ENCODE measurements around the gene MIDN. TPM values are rescaled to one million over a fixed set of nuclear protein-coding genes. Genes with fewer than 3 reads are reported as not detected.

The MIDN gene
- total RNA-seq, 4 donors from 2014 or later, result 89.0 to 153 (median 105) TPM

DNA sequence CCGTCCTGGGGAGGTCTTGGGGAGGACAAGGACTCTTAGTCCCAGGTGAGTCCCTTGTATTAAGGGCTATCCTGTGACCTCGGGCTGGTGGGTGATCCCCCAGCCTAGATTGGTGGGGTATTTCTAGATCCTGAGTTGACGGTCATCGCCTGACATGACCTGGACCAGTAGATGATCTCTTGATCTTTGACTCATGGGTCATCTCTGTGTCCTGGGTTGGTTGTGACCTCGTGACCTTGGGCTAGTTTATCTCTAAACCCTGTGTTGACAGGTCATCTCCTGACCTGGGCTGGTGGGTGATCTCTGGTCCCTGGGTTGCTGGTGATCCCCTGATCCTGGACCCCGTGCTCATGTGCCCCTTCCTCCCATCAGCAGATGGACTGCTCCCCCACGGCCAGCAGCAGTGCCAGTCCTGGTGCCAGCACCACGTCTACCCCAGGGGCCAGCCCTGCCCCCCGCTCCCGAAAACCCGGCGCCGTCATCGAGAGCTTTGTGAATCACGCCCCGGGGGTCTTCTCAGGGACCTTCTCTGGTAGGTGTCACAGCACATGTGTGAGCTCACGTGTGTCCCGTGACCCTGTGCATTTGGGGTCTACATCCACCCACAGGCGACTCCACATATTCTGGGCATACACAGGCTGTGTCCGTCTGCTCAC, 6.3 kb downstream of the MIDN start:
- DNase-seq (ENCODE audit: low spot score in 2 of 2), result peak in 1 of 2 donors; percentile 81
- Histone ChIP-seq H3K36me3 (peaks cover 67% of the 10 kb centered on the region), H3K9me3 (no peaks in the 10 kb centered on the region), H3K4me1 (peaks cover 82% of the 10 kb centered on the region), H3K4me3 (peak overlapping the region; percentile 92), H3K27me3 (no peaks in the 10 kb centered on the region), H3K27ac (peak overlapping the region; percentile 99)
- WGBS, result 82% methylated on average over 12 of the region's 20 CpGs
- no peak for TF ChIP-seq POLR2A (IDR thresholded peaks at IDR 0.05)
- TF ChIP-seq, protein P1, sequence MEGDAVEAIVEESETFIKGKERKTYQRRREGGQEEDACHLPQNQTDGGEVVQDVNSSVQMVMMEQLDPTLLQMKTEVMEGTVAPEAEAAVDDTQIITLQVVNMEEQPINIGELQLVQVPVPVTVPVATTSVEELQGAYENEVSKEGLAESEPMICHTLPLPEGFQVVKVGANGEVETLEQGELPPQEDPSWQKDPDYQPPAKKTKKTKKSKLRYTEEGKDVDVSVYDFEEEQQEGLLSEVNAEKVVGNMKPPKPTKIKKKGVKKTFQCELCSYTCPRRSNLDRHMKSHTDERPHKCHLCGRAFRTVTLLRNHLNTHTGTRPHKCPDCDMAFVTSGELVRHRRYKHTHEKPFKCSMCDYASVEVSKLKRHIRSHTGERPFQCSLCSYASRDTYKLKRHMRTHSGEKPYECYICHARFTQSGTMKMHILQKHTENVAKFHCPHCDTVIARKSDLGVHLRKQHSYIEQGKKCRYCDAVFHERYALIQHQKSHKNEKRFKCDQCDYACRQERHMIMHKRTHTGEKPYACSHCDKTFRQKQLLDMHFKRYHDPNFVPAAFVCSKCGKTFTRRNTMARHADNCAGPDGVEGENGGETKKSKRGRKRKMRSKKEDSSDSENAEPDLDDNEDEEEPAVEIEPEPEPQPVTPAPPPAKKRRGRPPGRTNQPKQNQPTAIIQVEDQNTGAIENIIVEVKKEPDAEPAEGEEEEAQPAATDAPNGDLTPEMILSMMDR (IDR thresholded peaks at IDR 0.05), result no peak
- TF ChIP-seq EP300 (IDR thresholded peaks at IDR 0.05), result no peak
- no peak for TF ChIP-seq POLR2AphosphoS5 (IDR thresholded peaks at IDR 0.05)

DNA sequence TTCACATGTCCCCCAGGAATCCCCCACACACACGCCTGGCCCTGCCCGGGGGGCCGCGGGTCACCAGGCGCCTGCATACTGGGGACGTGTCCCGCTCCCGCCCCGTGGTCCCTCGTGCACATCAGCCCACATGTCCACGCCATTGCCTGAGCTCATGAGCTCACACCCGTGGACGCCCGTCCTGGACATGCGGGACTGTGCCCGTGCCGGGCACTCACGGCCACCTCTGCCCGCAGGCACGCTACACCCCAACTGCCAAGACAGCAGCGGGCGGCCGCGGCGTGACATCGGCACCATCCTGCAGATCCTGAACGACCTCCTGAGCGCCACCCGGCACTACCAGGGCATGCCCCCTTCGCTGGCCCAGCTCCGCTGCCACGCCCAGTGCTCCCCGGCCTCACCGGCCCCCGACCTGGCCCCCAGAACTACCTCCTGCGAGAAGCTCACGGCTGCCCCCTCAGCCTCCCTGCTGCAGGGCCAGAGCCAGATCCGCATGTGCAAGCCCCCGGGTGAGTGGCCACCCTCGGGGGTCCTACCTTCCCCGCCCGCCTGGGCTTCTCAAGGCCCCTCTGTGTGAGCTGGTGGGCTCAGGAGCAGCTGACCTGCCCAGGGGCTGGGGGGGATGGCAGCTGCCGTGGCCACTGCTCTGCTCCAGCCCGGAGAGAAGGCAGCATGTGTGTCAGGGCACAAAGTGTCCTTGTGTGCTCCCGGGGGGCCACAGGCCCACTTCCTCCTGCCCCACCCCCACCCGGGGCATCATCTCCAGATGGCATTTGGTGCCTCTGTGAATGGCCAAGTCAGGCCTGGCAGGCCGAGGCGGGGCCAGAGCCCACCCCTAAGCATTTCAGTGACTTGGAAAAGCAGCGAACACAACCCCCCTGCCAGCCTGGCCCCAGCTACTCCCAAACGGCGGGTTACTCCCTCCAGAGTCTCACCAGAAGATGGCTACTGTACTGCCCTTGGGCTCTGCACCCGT, 7.1 kb downstream of the MIDN start:
- WGBS, result 81% methylated on average over 19 of the region's 52 CpGs
- H3K36me3 ChIP-seq, result peaks cover 60% of the 10 kb centered on the region
- no peaks in the 10 kb centered on the region for H3K27me3 ChIP-seq
- TF ChIP-seq EP300 (IDR thresholded peaks at IDR 0.05), result no peak
- TF ChIP-seq, protein P1 (IDR thresholded peaks at IDR 0.05), result no peak
- TF ChIP-seq POLR2AphosphoS5 (IDR thresholded peaks at IDR 0.05), result no peak
- TF ChIP-seq POLR2A (IDR thresholded peaks at IDR 0.05), result no peak
- H3K27ac ChIP-seq, result peak overlapping the region; percentile 99
- H3K4me1 ChIP-seq, result peaks cover 90% of the 10 kb centered on the region
- H3K9me3 ChIP-seq, result no peaks in the 10 kb centered on the region
- H3K4me3 ChIP-seq, result peak overlapping the region; percentile 6
- no peak for DNase-seq (ENCODE audit: low spot score in 2 of 2)

DNA sequence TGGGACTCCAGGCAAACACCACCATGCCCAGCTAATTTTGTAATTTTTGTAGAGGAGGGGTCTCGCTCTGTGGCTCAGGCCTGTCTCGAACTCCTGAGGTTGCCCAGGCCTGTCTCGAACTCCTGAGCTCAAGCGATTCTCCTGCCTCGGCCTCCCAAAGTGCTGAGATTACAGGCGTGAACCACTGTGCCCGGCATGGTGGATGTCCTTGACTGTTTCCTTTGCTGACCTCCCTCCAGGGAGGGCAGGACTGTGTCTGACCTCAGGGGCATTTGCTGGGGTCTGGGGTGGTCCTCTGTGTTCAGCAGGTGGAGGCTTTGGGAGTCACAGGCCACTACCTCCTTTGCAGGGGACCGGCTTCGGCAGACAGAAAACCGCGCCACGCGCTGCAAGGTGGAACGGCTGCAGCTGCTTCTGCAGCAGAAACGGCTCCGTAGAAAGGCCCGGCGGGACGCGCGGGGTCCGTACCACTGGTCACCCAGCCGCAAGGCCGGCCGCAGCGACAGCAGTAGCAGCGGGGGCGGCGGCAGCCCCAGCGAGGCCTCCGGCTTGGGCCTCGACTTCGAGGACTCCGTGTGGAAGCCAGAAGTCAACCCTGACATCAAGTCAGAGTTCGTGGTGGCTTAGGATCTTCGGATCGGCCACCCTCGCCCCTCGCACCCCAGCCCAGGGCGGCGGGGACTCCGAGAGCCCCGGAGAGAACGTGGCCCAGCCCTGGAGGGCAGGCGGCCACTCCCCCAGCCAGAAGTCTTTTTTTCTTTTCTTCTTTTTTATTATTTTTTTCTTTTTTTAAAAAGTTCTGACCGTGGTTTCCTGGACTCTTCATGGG, 8.5 kb downstream of the MIDN start:
- no peak for DNase-seq (ENCODE audit: low spot score in 2 of 2)
- Histone ChIP-seq H3K27ac (peak overlapping the region; percentile 21), H3K27me3 (no peaks in the 10 kb centered on the region), H3K9me3 (no peaks in the 10 kb centered on the region), H3K4me1 (peaks cover 93% of the 10 kb centered on the region), H3K36me3 (peaks cover 47% of the 10 kb centered on the region), H3K4me3 (no peak overlapping the region)
- no peak for TF ChIP-seq EP300 (IDR thresholded peaks at IDR 0.05)
- no peak for TF ChIP-seq POLR2A (IDR thresholded peaks at IDR 0.05)
- no peak for TF ChIP-seq POLR2AphosphoS5 (IDR thresholded peaks at IDR 0.05)
- TF ChIP-seq, protein P1 (IDR thresholded peaks at IDR 0.05), result no peak
- 85% methylated on average over 46 of the region's 46 CpGs for WGBS

DNA sequence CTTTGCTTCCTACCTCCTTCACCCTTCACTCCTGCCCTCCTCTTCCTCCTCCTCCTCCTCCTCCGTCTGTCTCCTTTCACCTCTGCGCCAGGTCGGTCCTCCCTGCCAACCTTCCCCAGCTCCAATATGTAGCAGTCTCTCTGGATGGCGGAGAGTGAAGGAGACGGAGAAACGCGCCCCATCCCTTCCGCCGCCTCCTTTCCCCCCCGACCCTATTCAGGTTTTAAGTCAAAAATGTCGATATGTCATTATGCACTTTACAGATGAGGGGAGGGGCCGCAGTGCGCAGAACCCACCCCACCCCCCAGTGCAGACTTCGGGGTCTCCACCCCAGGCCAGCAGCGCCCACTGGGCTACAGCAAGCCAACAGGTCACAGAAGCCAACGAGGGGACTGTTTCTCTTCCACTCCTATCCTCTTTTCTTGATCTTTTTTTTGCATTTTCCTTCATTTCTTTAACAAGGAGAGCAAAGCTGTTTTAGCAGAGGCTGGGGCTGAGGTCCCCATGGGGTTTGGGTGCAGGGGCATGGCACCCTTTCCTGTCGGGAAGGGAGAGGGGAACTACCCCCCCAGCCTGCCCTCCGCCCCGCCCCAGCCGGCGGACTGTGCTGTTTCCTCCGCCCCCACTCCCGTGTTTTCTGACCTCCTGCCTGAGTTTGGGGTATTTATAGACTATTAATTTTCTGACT, 9.2 kb downstream of the MIDN start:
- TF ChIP-seq EP300 (IDR thresholded peaks at IDR 0.05), result no peak
- Histone ChIP-seq H3K4me1 (peaks cover 93% of the 10 kb centered on the region), H3K27me3 (no peaks in the 10 kb centered on the region), H3K4me3 (peak overlapping the region; percentile 31), H3K9me3 (no peaks in the 10 kb centered on the region), H3K36me3 (peaks cover 47% of the 10 kb centered on the region), H3K27ac (peak overlapping the region; percentile 92)
- DNase-seq (ENCODE audit: low spot score in 2 of 2), result no peak
- WGBS, result 53% methylated on average over 23 of the region's 23 CpGs

DNA sequence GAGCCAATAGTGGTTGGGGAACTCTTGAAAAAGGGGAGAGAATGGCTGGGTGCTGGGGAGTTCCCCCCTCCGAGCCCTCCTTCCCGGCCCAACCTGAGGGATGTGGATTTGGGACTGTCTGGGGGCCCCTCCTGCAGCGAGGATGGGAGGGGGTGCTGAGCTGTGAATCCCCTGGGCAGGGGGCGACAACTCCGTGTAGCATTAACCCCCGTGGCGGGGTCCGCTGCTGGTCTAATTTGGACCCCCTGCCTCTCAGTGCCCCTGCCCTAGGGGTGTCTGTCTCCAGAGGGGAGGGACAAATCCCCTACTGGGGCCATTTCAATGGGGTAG, 9.7 kb downstream of the MIDN start:
- TF ChIP-seq POLR2AphosphoS5 (IDR thresholded peaks at IDR 0.05) (no peak), POLR2A (IDR thresholded peaks at IDR 0.05) (no peak), EP300 (IDR thresholded peaks at IDR 0.05) (no peak)
- TF ChIP-seq, protein P1 (IDR thresholded peaks at IDR 0.05), result no peak
- Histone ChIP-seq H3K36me3 (peaks cover 47% of the 10 kb centered on the region), H3K27ac (peak overlapping the region; percentile 92), H3K9me3 (no peaks in the 10 kb centered on the region), H3K4me1 (peaks cover 93% of the 10 kb centered on the region), H3K27me3 (no peaks in the 10 kb centered on the region), H3K4me3 (peak overlapping the region; percentile 31)
- WGBS, result 64% methylated on average over 7 of the region's 8 CpGs
- no peak for DNase-seq (ENCODE audit: low spot score in 2 of 2)

All from suprapubic skin (tissue), 4 donors.